ENCODE data around the gene KLHL33. TPM values are rescaled to one million over a fixed set of nuclear protein-coding genes. Genes with fewer than 3 reads are reported as not detected.
"Not testable (repeated sequence)": the region's sequence is repeated elsewhere in the genome, so short reads cannot be mapped to it uniquely, and the experiment has no call there.

Gene KLHL33
- total and polyA plus RNA-seq, 7 experiments from 2014 or later: 0.14 to 0.51 (median 0.23) TPM; not detected in 3

DNA sequence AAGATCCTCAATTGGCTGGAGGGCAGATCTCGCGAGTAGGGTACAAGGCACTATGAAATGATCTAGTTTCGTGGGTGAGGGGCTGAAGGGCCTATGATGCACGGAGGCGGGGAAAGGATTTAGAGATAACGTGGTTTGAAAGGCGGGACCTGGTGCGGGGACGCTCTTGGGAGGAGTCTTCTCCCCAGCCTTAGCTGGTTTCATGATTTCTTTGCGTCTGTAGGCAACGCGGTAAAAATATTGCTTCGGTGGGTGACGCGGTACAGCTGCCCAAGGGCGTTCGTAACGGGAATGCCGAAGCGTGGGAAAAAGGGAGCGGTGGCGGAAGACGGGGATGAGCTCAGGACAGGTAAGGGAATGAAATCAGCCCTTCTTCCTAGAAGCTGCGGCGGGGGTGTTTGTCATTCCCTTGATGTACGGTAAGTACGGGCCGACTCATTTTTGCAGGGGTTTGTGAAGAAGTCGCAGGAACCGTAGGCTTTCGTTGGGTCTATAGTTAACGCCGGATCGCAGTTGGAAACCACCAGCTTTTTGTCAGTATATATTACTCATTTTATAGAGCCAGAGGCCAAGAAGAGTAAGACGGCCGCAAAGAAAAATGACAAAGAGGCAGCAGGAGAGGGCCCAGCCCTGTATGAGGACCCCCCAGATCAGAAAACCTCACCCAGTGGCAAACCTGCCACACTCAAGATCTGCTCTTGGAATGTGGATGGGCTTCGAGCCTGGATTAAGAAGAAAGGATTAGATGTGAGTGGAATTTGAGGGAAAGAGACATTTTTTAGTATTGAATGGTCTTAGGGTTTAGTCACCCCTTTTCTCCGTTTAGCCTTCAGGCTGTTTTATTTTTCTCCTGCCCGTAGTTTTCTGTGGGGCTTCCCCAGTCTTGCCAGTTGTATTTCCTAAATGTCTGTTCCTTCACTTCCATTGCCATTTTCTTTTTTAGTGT is 19.7 kb upstream of the KLHL33 start:
- POLR2A ChIA-PET: interaction anchor here (0.5 to 4.4 kb wide), 28 partner anchors 8 to 227 kb away, joined by 3 to 47 read pairs (median 5); partner anchors contain the start of genes PARP2, PNP and TEP1
- CTCF ChIA-PET: interaction anchor here (0.9 to 1.5 kb wide), 4 partner anchors 14 to 226 kb away, joined by 3 to 6 read pairs (median 3); no protein-coding TSS in a partner anchor
- Mint-ChIP-seq H3K9me3 (peaks cover 0 to 1% (median 0%) of the 10 kb centered on the region in 11 donors), H3K27ac (no peak overlapping the region), H3K4me3 (no peak overlapping the region), H3K27me3 (no peaks in the 10 kb centered on the region), H3K36me3 (peaks cover 6 to 31% (median 18%) of the 10 kb centered on the region in 5 donors), H3K4me1 (peaks cover 15 to 39% (median 28%) of the 10 kb centered on the region in 7 donors)
- H3K36me3 ChIP-seq (ENCODE audit: control insufficient read depth in 2 of 3, insufficient read depth in 3 of 3, low read length in 3 of 3): peaks cover 24 to 56% (median 25%) of the 10 kb centered on the region in 3 experiments
- H3K4me3 ChIP-seq (ENCODE audit: low read length): peak overlapping the region; percentile 80
- intact Hi-C loops (cut with micrococcal nuclease): loop anchor here (1.0 to 10.0 kb wide), 15 partner anchors 14 to 999 kb away; partner anchors contain the start of genes PARP2 (in 2 of the 2), CCNB1IP1 (in 1 of the 2), CHD8 (in 1 of the 2) and PNP (in 1 of the 2)
- H3K27ac ChIP-seq (ENCODE audit: low read depth, low read length): peak overlapping the region; percentile 85
- DNase-seq: peak in 1 of 9 donors; percentile 91
- peaks cover 20 to 27% of the 10 kb centered on the region in 2 donors for H3K4me1 ChIP-seq (ENCODE audit: control insufficient read depth in 2 of 2, insufficient read depth in 2 of 2, low read length in 2 of 2)
- ATAC-seq: peak; percentile 78
- no peaks in the 10 kb centered on the region for H3K27me3 ChIP-seq (ENCODE audit: control insufficient read depth in 2 of 2, insufficient read depth in 2 of 2, low read length in 2 of 2)
- no peaks in the 10 kb centered on the region for H3K9me3 ChIP-seq (ENCODE audit: control insufficient read depth in 2 of 3, low read length in 3 of 3)

DNA sequence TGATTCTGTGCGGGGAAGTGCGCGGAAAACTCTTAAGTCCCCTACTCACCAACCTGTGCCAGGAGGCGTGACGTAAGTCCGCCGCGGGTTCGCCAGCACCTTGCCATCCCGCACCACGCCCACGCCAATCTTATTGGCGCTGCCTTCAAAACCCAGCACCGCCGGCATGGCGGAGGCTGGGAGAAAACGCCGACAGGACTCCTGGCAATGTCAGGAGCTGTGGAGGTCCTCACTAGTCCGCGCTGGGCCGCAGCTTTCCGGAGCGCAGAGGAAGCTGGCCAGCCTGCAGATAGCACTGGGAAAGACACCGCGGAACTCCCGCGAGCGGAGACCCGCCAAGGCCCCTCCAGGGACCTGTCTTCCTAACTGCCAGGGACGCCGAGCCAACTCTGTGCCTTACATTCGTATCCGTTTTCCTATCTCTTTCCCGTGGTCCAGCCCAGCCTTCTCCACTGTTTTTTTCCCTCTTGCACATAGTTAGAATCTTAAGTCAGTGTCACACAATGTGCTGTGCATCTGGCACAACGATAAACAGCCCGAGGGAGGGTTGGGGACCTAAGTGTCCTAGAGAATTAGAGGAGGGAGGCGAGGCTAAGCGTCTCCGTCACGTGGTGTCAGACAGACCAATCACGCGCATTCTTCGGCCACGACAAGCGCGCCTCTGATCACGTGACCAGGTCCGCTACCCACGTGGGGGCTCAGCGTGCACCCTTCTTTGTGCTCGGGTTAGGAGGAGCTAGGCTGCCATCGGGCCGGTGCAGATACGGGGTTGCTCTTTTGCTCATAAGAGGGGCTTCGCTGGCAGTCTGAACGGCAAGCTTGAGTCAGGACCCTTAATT is 18.8 kb upstream of the KLHL33 start, which contains the start of the genes APEX1 and OSGEP:
TSS of gene APEX1 (plus strand) at position 711 of the 839 bp plus-strand sequence. CDS start 420 bp downstream, outside the sequence.
TSS of gene OSGEP (minus strand) at position 297 of the 839 bp plus-strand sequence. CDS start at position 168, 129 bp downstream.
- peaks cover 0 to 31% (median 19%) of the 10 kb centered on the region in 5 donors for H3K36me3 Mint-ChIP-seq
- H3K9me3 ChIP-seq (ENCODE audit: control insufficient read depth in 2 of 3, low read length in 3 of 3): no peaks in the 10 kb centered on the region
- DNase-seq (peak; percentile 86 to 99 (median 98)), ATAC-seq (peak; percentile 88)
- H3K27me3 ChIP-seq (ENCODE audit: control insufficient read depth in 2 of 2, insufficient read depth in 2 of 2, low read length in 2 of 2): no peaks in the 10 kb centered on the region
- H3K4me1 ChIP-seq (ENCODE audit: control insufficient read depth in 2 of 2, insufficient read depth in 2 of 2, low read length in 2 of 2): peaks cover 13 to 18% of the 10 kb centered on the region in 2 donors
- H3K27ac Mint-ChIP-seq: no peak within 1 kb of the TSS
- H3K27me3 Mint-ChIP-seq: no peaks in the 10 kb centered on the region
- peaks cover 25 to 60% (median 28%) of the 10 kb centered on the region in 3 experiments for H3K36me3 ChIP-seq (ENCODE audit: control insufficient read depth in 2 of 3, insufficient read depth in 3 of 3, low read length in 3 of 3)
- peak within 1 kb of the TSS; percentile 85 for H3K27ac ChIP-seq (ENCODE audit: low read depth, low read length)
- H3K4me1 Mint-ChIP-seq: peaks cover 12 to 30% (median 19%) of the 10 kb centered on the region in 7 donors
- ChIA-PET POLR2A (interaction anchor here (0.5 to 4.4 kb wide), 28 partner anchors 9 to 228 kb away, joined by 3 to 47 read pairs (median 5); partner anchors contain the start of genes PARP2, PNP and TEP1), CTCF (interaction anchor here (0.9 to 1.5 kb wide), 4 partner anchors 39 to 227 kb away, joined by 3 to 6 read pairs (median 3); no protein-coding TSS in a partner anchor)
- peaks cover 0 to 1% (median 0%) of the 10 kb centered on the region in 11 donors for H3K9me3 Mint-ChIP-seq
- peak within 1 kb of the TSS in 6 of 10 donors; percentile 7 to 43 (median 30) for H3K4me3 Mint-ChIP-seq
- H3K4me3 ChIP-seq (ENCODE audit: low read length): peak within 1 kb of the TSS; percentile 80
- intact Hi-C loops (cut with micrococcal nuclease): loop anchor here (1.0 to 10.0 kb wide), 18 partner anchors 13 to 1000 kb away; partner anchors contain the start of genes PARP2 (in 2 of the 2), CCNB1IP1 (in 1 of the 2), CHD8 (in 1 of the 2) and HNRNPC (in 1 of the 2)

DNA sequence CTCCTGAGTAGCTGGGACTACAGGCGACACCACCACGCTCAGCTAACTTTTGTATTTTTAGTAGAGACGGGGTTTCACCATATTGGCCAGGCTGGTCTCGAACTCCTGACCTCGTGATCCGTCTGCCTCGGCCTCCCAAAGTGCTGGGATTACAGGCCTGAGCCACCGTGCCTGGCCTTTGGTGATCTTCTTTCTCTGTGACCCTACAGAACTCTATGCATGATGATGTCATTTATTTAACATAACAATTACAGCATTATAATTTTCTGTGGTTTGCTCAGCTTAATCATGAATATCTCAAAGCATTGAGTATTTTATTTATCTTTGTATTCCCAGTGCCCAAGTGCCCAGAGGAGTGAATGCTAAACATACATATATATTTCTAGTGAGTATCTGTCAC is 16.9 kb upstream of the KLHL33 start:
- peaks cover 8 to 35% (median 24%) of the 10 kb centered on the region in 5 donors for H3K36me3 Mint-ChIP-seq
- intact Hi-C loops (cut with micrococcal nuclease): loop anchor here in 1 of 2 donors (10.0 kb wide), 1 partner anchor 1002 kb away; the partner anchor contains the start of gene CHD8
- not testable (repeated sequence) for H3K27me3 ChIP-seq (ENCODE audit: control insufficient read depth in 2 of 2, insufficient read depth in 2 of 2, low read length in 2 of 2); ATAC-seq; H3K9me3 Mint-ChIP-seq; H3K9me3 ChIP-seq (ENCODE audit: control insufficient read depth in 2 of 3, low read length in 3 of 3); DNase-seq; H3K4me3 ChIP-seq (ENCODE audit: low read length); H3K27me3 Mint-ChIP-seq
- peaks cover 4 to 20% (median 11%) of the 10 kb centered on the region in 7 donors for H3K4me1 Mint-ChIP-seq
- H3K27ac Mint-ChIP-seq: peak overlapping the region in 7 of 9 donors; percentile 13 to 80 (median 60)
- peaks cover 21 to 60% (median 23%) of the 10 kb centered on the region in 3 experiments for H3K36me3 ChIP-seq (ENCODE audit: control insufficient read depth in 2 of 3, insufficient read depth in 3 of 3, low read length in 3 of 3)
- peak overlapping the region; percentile 85 for H3K27ac ChIP-seq (ENCODE audit: low read depth, low read length)
- ChIA-PET POLR2A (interaction anchor here (1.0 to 4.4 kb wide), 6 partner anchors 9 to 39 kb away, joined by 3 to 47 read pairs (median 3); partner anchors contain the start of gene PNP), CTCF (interaction anchor here (0.8 to 1.3 kb wide), 2 partner anchors 37 to 125 kb away, joined by 5 read pairs; no protein-coding TSS in a partner anchor)
- peaks cover 11 to 17% of the 10 kb centered on the region in 2 donors for H3K4me1 ChIP-seq (ENCODE audit: control insufficient read depth in 2 of 2, insufficient read depth in 2 of 2, low read length in 2 of 2)
- peak overlapping the region; percentile 13 to 60 (median 40) for H3K4me3 Mint-ChIP-seq

DNA sequence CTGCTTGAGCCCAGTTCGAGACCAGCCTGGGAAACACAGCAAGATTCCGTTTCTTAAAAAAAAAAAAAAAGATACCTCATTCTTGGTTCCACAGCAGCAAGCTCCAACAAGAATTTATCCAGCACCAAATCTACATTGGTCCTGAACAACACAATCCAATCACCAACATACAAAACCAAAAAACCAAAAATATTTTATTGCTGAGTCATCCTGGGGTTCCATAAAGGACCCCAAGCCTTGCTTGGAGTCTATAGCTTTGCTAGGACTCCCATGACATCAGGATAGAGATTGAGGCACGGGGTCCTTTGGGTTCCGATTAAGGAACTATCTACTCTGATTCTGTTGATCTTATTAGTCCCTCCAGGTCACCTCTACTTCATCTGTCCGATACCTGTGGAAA is 10.9 kb upstream of the KLHL33 start:
- DNase-seq (no peak), ATAC-seq (no peak)
- ChIA-PET CTCF (interaction anchor here (0.5 to 0.6 kb wide), 2 partner anchors 60 to 185 kb away, joined by 3 to 4 read pairs; no protein-coding TSS in a partner anchor), POLR2A (interaction anchor here (0.6 kb wide), 1 partner anchor 119 kb away, joined by 4 read pairs; no protein-coding TSS in a partner anchor)
- H3K36me3 Mint-ChIP-seq: peaks cover 15 to 46% (median 27%) of the 10 kb centered on the region in 5 donors
- intact Hi-C loops (cut with micrococcal nuclease): no loop called here
- no peak overlapping the region for H3K4me3 Mint-ChIP-seq
- Histone ChIP-seq H3K27ac (ENCODE audit: low read depth, low read length) (no peak overlapping the region), H3K4me1 (ENCODE audit: control insufficient read depth in 2 of 2, insufficient read depth in 2 of 2, low read length in 2 of 2) (no peaks in the 10 kb centered on the region), H3K36me3 (ENCODE audit: control insufficient read depth in 2 of 3, insufficient read depth in 3 of 3, low read length in 3 of 3) (peaks cover 18 to 65% (median 23%) of the 10 kb centered on the region in 3 experiments), H3K27me3 (ENCODE audit: control insufficient read depth in 2 of 2, insufficient read depth in 2 of 2, low read length in 2 of 2) (no peaks in the 10 kb centered on the region), H3K9me3 (ENCODE audit: control insufficient read depth in 2 of 3, low read length in 3 of 3) (no peaks in the 10 kb centered on the region), H3K4me3 (ENCODE audit: low read length) (no peak overlapping the region)
- no peaks in the 10 kb centered on the region for H3K27me3 Mint-ChIP-seq
- H3K4me1 Mint-ChIP-seq: peaks cover 2 to 14% (median 4%) of the 10 kb centered on the region in 7 donors
- peaks cover 0 to 4% (median 0%) of the 10 kb centered on the region in 11 donors for H3K9me3 Mint-ChIP-seq
- peak overlapping the region in 2 of 9 donors; percentile 5 to 6 for H3K27ac Mint-ChIP-seq

DNA sequence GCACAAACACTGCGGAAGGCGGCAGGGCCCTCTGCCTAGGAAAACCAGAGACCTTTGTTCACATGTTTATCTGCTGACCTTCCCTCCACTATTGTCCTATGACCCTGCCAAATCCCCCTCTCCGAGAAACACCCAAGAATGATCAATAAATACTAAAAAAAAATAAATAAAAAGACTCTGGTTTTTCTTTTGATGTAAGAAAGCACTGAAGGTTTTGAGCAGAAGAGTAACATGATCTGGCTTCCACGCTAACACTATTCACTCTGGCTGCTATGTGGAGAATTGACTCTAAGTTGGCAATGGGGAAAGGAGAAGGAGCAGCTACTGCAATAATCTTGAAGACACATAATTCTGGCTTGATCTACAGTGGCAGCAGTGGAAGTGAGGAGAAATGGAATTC is 7.7 kb upstream of the KLHL33 start:
- POLR2A ChIA-PET: interaction anchor here (1.0 to 1.3 kb wide), 2 partner anchors 12 to 28 kb away, joined by 3 to 5 read pairs; partner anchors contain the start of gene APEX1
- H3K9me3 ChIP-seq (ENCODE audit: control insufficient read depth in 2 of 3, low read length in 3 of 3); CTCF ChIA-PET; H3K27me3 ChIP-seq (ENCODE audit: control insufficient read depth in 2 of 2, insufficient read depth in 2 of 2, low read length in 2 of 2); H3K9me3 Mint-ChIP-seq; H3K27ac Mint-ChIP-seq; H3K4me3 ChIP-seq (ENCODE audit: low read length); H3K27me3 Mint-ChIP-seq; DNase-seq; intact Hi-C loops (cut with micrococcal nuclease); H3K27ac ChIP-seq (ENCODE audit: low read depth, low read length); H3K4me3 Mint-ChIP-seq; ATAC-seq: not testable (repeated sequence)
- Mint-ChIP-seq H3K4me1 (peaks cover 18 to 35% (median 23%) of the 10 kb centered on the region in 7 donors), H3K36me3 (peaks cover 7 to 27% (median 19%) of the 10 kb centered on the region in 5 donors)
- H3K36me3 ChIP-seq (ENCODE audit: control insufficient read depth in 2 of 3, insufficient read depth in 3 of 3, low read length in 3 of 3): peaks cover 14 to 36% (median 14%) of the 10 kb centered on the region in 3 experiments
- H3K4me1 ChIP-seq (ENCODE audit: control insufficient read depth in 2 of 2, insufficient read depth in 2 of 2, low read length in 2 of 2): peaks cover 13 to 16% of the 10 kb centered on the region in 2 donors

Data from naive thymus-derived CD4-positive, alpha-beta T cell (primary cell).